SW 1271 (cell line): ENCODE data around the gene FAM229A.
"Not testable (repeated sequence)": the region's sequence is repeated elsewhere in the genome, so short reads cannot be mapped to it uniquely, and the experiment has no call there.

Source experiments
- DNase-seq, 2 experiments: peaks; one replicate each; lab custom pipeline; 2025; lab: John Stamatoyannopoulos, UW

Gene FAM229A

GRCh38 chr1:32362474-32363313 is at the start of gene FAM229A, which contains the start of gene TSSK3:
Gene FAM229A (minus strand): TSS chr1:32362485. CDS start chr1:32362091, 394 bp downstream.
Gene TSSK3 (plus strand): TSS chr1:32362539. CDS start chr1:32362702, 163 bp downstream.
- no peak for DNase-seq

- no peak for DNase-seq
Observed at GRCh38 chr1:32411261-32411660, 49.0 kb upstream of the FAM229A start.

- DNase-seq: no peak
Observed at GRCh38 chr1:32406629-32407111, 44.4 kb upstream of the FAM229A start.

GRCh38 chr1:32405672-32406467 is 43.6 kb upstream of the FAM229A start:
- DNase-seq: no peak

GRCh38 chr1:32404946-32405345 is 42.7 kb upstream of the FAM229A start:
- no peak for DNase-seq

GRCh38 chr1:32400876-32401631 is 38.8 kb upstream of the FAM229A start:
- peak in 1 of 2 experiments; percentile 38 for DNase-seq

GRCh38 chr1:32399843-32400242 is 37.6 kb upstream of the FAM229A start:
- no peak for DNase-seq

GRCh38 chr1:32398401-32398800 is 36.1 kb upstream of the FAM229A start:
- no peak for DNase-seq

- not testable (repeated sequence) for DNase-seq
Observed at GRCh38 chr1:32396524-32396923, 34.2 kb upstream of the FAM229A start.

GRCh38 chr1:32394890-32395432 is 32.7 kb upstream of the FAM229A start:
- DNase-seq: no peak

- peak; percentile 97 for DNase-seq
Observed at GRCh38 chr1:32394141-32394889, 32.0 kb upstream of the FAM229A start, which contains the start of gene BSDC1. Gene BSDC1 (minus strand): TSS chr1:32394441. CDS start chr1:32394414, 27 bp downstream.

GRCh38 chr1:32393832-32394140 is 31.5 kb upstream of the FAM229A start:
- DNase-seq: peak in 1 of 2 experiments; percentile 33

GRCh38 chr1:32393136-32393535 is 30.9 kb upstream of the FAM229A start:
- no peak for DNase-seq

- DNase-seq: no peak
Observed at GRCh38 chr1:32392325-32392724, 30.0 kb upstream of the FAM229A start.

GRCh38 chr1:32390904-32391870 is 28.9 kb upstream of the FAM229A start:
- no peak for DNase-seq

- no peak for DNase-seq
Observed at GRCh38 chr1:32388641-32389040, 26.4 kb upstream of the FAM229A start.

GRCh38 chr1:32386676-32387392 is 24.5 kb upstream of the FAM229A start:
- no peak for DNase-seq

- no peak for DNase-seq
Observed at GRCh38 chr1:32380057-32380456, 17.8 kb upstream of the FAM229A start.
